Lung (tissue), 12 donors: ENCODE data around the gene GPATCH4. TPM values are rescaled to one million over a fixed set of nuclear protein-coding genes. Genes with fewer than 3 reads are reported as not detected.
A peak's percentile ranks its signal among the peaks of the same experiment; 100 is the strongest.

Source experiments
- ATAC-seq: fragments of 200-7000 bp; cut with Tn5 transposase; one replicate; pipeline ENCODE4 v1.9.1; 2020; ENCODE audit warnings: moderate number of reproducible peaks; ENCODE audit not compliant: insufficient read depth, low FRiP score
- DNase-seq, 3 donors: peaks; one replicate each; pipeline ENCODE4 v3.0.0-alpha.2; 2013 to 2017
- H3K27ac ChIP-seq, 2 donors: one replicate each; pipeline ENCODE4 v1.5.1; 2013; ENCODE audit warnings: mild to moderate bottlenecking in 2 of 2, moderate library complexity in 2 of 2, control low read depth in 1 of 2, inconsistent platforms in 1 of 2, low read depth in 1 of 2, low read length in 1 of 2
- H3K27me3 ChIP-seq, 3 donors: one replicate each; pipeline ENCODE4 v1.5.1; 2013; ENCODE audit warnings: low read length in 2 of 3; ENCODE audit not compliant: control insufficient read depth in 3 of 3, insufficient read depth in 3 of 3
- H3K36me3 ChIP-seq, 4 donors: one replicate each; pipeline ENCODE4 v1.5.1; 2013; ENCODE audit warnings: low read length in 4 of 4, mild to moderate bottlenecking in 1 of 4, moderate library complexity in 1 of 4; ENCODE audit not compliant: control insufficient read depth in 4 of 4, insufficient read depth in 4 of 4
- H3K4me1 ChIP-seq, 5 donors: one replicate each; pipeline ENCODE4 v1.5.1; 2013; ENCODE audit warnings: low read length in 5 of 5, mild to moderate bottlenecking in 2 of 5, moderate library complexity in 1 of 5; ENCODE audit not compliant: control insufficient read depth in 5 of 5, insufficient read depth in 5 of 5
- H3K4me3 ChIP-seq: one replicate; pipeline ENCODE4 v1.5.1; 2013; ENCODE audit warnings: mild to moderate bottlenecking, control low read depth, moderate library complexity
- H3K9ac ChIP-seq, 2 donors: one replicate each; pipeline ENCODE4 v1.5.1; 2013; ENCODE audit warnings: low read length in 2 of 2, control low read depth in 1 of 2; ENCODE audit not compliant: insufficient read depth in 1 of 2
- H3K9me3 ChIP-seq, 4 donors: one replicate each; pipeline ENCODE4 v1.5.1; 2013; ENCODE audit warnings: low read length in 3 of 4, mild to moderate bottlenecking in 1 of 4, moderate library complexity in 1 of 4; ENCODE audit not compliant: control insufficient read depth in 4 of 4, insufficient read depth in 3 of 4
- CTCF ChIP-seq: IDR thresholded peaks from 2 replicates; pipeline ENCODE4 v1.5.1; 2012; ENCODE audit warnings: mild to moderate bottlenecking; ENCODE audit errors: control extremely low read depth, extremely low read depth
- WGBS, 2 donors: extraction: QIAGEN DNeasy Blood & Tissue Kit; methylation state at CpG; one replicate each; pipeline ENCODE4 v1.1.7; 2013; 5-methylcytosine and 5-hydroxymethylcytosine counted together
- polyA plus RNA-seq, 2 donors: library from polyadenylated mRNA; stranded (reverse); fragments of 200-250 nt; gene quantifications; one replicate each; pipeline ENCODE4 v1.2.1, GENCODE V29; 2013
- total RNA-seq, 2 donors: library from RNA; depleted of rRNA in 1 of 2; stranded (reverse); fragments of >200 nt in 1 of 2; gene quantifications; one replicate each; pipeline ENCODE4 v1.2.1, GENCODE V29; 2014 to 2021
- donor health status: control.
- donor health status: control.
- donor health status: Bipolar disorder and iron deficiency.
- donor health status: healthy.
- donor health status: DM: yes; HTN: yes; CAD: no.

GPATCH4 gene
- total and polyA plus RNA-seq, 4 donors: 11.9 to 34.3 (median 24.6) TPM

GRCh38 chr1:156644640-156645039, 43.4 kb upstream of the GPATCH4 start:
- no peak for TF ChIP-seq CTCF
- Histone ChIP-seq H3K4me1 (peaks cover 0 to 8% (median 0%) of the 10 kb centered on the region in 5 donors), H3K36me3 (no peaks in the 10 kb centered on the region), H3K27ac (no peak overlapping the region), H3K27me3 (peaks cover 10 to 90% (median 65%) of the 10 kb centered on the region in 3 donors), H3K4me3 (no peak overlapping the region), H3K9me3 (no peaks in the 10 kb centered on the region), H3K9ac (no peak overlapping the region)
- DNase-seq (no peak), ATAC-seq (no peak)
- 26 to 74% methylated on average over 1 of the region's 1 CpG for whole genome bisulfite sequencing, 2 donors

- H3K9ac ChIP-seq: no peak overlapping the region
- no peaks in the 10 kb centered on the region for H3K9me3 ChIP-seq
- no peaks in the 10 kb centered on the region for H3K36me3 ChIP-seq
- H3K4me3 ChIP-seq: no peak overlapping the region
- WGBS, 2 donors: 80 to 83% methylated on average over 3 of the region's 3 CpGs
- TF ChIP-seq CTCF: no peak
- peaks cover 0 to 8% (median 0%) of the 10 kb centered on the region in 5 donors for H3K4me1 ChIP-seq
- peaks cover 10 to 93% (median 67%) of the 10 kb centered on the region in 3 donors for H3K27me3 ChIP-seq
- H3K27ac ChIP-seq: no peak overlapping the region
- no peak for DNase-seq
- no peak for ATAC-seq
Observed at GRCh38 chr1:156644146-156644545, 42.9 kb upstream of the GPATCH4 start.

- ATAC-seq: no peak
- WGBS, 2 donors: 19 to 52% methylated on average over 7 of the region's 7 CpGs
- Histone ChIP-seq H3K27ac (no peak overlapping the region), H3K36me3 (no peaks in the 10 kb centered on the region), H3K9ac (no peak overlapping the region), H3K4me3 (no peak overlapping the region), H3K4me1 (peaks cover 0 to 8% (median 0%) of the 10 kb centered on the region in 5 donors), H3K9me3 (no peaks in the 10 kb centered on the region), H3K27me3 (peaks cover 10 to 92% (median 70%) of the 10 kb centered on the region in 3 donors)
- peak in 1 of 3 donors; percentile 7 for DNase-seq
- TF ChIP-seq CTCF: no peak
Observed at GRCh38 chr1:156643778-156644092, 42.5 kb upstream of the GPATCH4 start.
